NCI-H1092 (cell line): ENCODE results near the gene ARHGAP23.
"Not testable (repeated sequence)": the region's sequence is repeated elsewhere in the genome, so short reads cannot be mapped to it uniquely, and the experiment has no call there.

Experiments used
- DNase-seq: peaks from one replicate; lab custom pipeline; 2025; lab: John Stamatoyannopoulos, UW

Gene ARHGAP23

GRCh38 chr17:38491346-38492066 is 63.2 kb downstream of the ARHGAP23 start:
- DNase-seq: not testable (repeated sequence)

- peak; percentile 84 for DNase-seq
Measured at GRCh38 chr17:38492067-38493040, 64.1 kb downstream of the ARHGAP23 start.

GRCh38 chr17:38494152-38494551 is 65.9 kb downstream of the ARHGAP23 start:
- not testable (repeated sequence) for DNase-seq

GRCh38 chr17:38497656-38498055 is 69.4 kb downstream of the ARHGAP23 start:
- DNase-seq: not testable (repeated sequence)

GRCh38 chr17:38498353-38498752 is 70.1 kb downstream of the ARHGAP23 start:
- DNase-seq: no peak

- not testable (repeated sequence) for DNase-seq
Measured at GRCh38 chr17:38499230-38499629, 71.0 kb downstream of the ARHGAP23 start.

- DNase-seq: not testable (repeated sequence)
Measured at GRCh38 chr17:38501718-38502117, 73.5 kb downstream of the ARHGAP23 start.

- not testable (repeated sequence) for DNase-seq
Measured at GRCh38 chr17:38503286-38503913, 75.1 kb downstream of the ARHGAP23 start.

- no peak for DNase-seq
Measured at GRCh38 chr17:38504216-38504615, 76.0 kb downstream of the ARHGAP23 start.

GRCh38 chr17:38507436-38507835 is 79.2 kb downstream of the ARHGAP23 start:
- no peak for DNase-seq

- DNase-seq: no peak
Measured at GRCh38 chr17:38507921-38508569, 79.8 kb downstream of the ARHGAP23 start.

- DNase-seq: no peak
Measured at GRCh38 chr17:38508570-38508950, 80.3 kb downstream of the ARHGAP23 start.

GRCh38 chr17:38508954-38509771 is 80.9 kb downstream of the ARHGAP23 start:
- DNase-seq: no peak

GRCh38 chr17:38509772-38510420 is 81.6 kb downstream of the ARHGAP23 start:
- DNase-seq: no peak

- DNase-seq: no peak
Measured at GRCh38 chr17:38510421-38511149, 82.3 kb downstream of the ARHGAP23 start.

- DNase-seq: no peak
Measured at GRCh38 chr17:38511150-38512108, 83.2 kb downstream of the ARHGAP23 start.

- DNase-seq: no peak
Measured at GRCh38 chr17:38512473-38513058, 84.3 kb downstream of the ARHGAP23 start.

GRCh38 chr17:38526526-38526925 is 98.3 kb downstream of the ARHGAP23 start:
- not testable (repeated sequence) for DNase-seq
